Esophagus squamous epithelium (tissue), 5 donors: ENCODE measurements around the gene LRRC4C. TPM values are rescaled to one million over a fixed set of nuclear protein-coding genes. Genes with fewer than 3 reads are reported as not detected.

Experiments used
- DNase-seq: peaks from one replicate; lab custom pipeline; 2025; lab: John Stamatoyannopoulos, UW
- H3K27ac ChIP-seq, 4 donors: fragments of 200-600 bp; sonication (generic); one replicate each; pipeline ENCODE4 v1.5.1; 2016 to 2019; ENCODE audit warnings: mild to moderate bottlenecking in 1 of 4
- H3K27me3 ChIP-seq, 4 donors: fragments of 200-600 bp; sonication (generic); 1 replicate in 3 of 4; 2 replicates in 1 of 4; pipeline versions ENCODE4 v1.5.1 to v1.6.0; 2017 to 2021; ENCODE audit warnings: antibody characterized with exemption in 1 of 4
- H3K36me3 ChIP-seq, 3 donors: fragments of 200-600 bp; sonication (generic); one replicate each; pipeline ENCODE4 v1.5.1; 2016 to 2019
- H3K4me1 ChIP-seq, 3 donors: fragments of 200-600 bp; sonication (generic); one replicate each; pipeline ENCODE4 v1.5.1; 2017 to 2019
- H3K4me3 ChIP-seq, 4 donors: fragments of 200-600 bp; sonication (generic); 1 replicate in 3 of 4; 2 replicates in 1 of 4; pipeline ENCODE4 v1.5.1; 2016 to 2019; ENCODE audit warnings: mild to moderate bottlenecking in 2 of 4, moderate library complexity in 1 of 4
- H3K9me3 ChIP-seq, 3 donors: fragments of 200-600 bp; sonication (generic); one replicate each; pipeline ENCODE4 v1.5.1; 2016 to 2019
- POLR2A ChIP-seq, 4 donors: fragments of 450-650 bp; IDR thresholded peaks; one replicate each; pipeline ENCODE4 v1.6.1; 2017; ENCODE audit warnings: antibody characterized with exemption in 4 of 4, mild to moderate bottlenecking in 4 of 4, moderate library complexity in 3 of 4
- WGBS, 2 donors: methylation state at CpG; one replicate each; pipeline ENCODE4 v1.1.5; 2018; 5-methylcytosine and 5-hydroxymethylcytosine counted together
- intact Hi-C: fragments of 100-400 bp; cut with DNase I; formaldehyde crosslinking; loops from one replicate; pipeline ENCODE4 v1.15.0; 2022
- total RNA-seq, 4 donors: library from RNA; depleted of rRNA; stranded (reverse); fragments of >200 nt; gene quantifications; one replicate each; pipeline ENCODE4 v1.1.0, GENCODE V29; 2016
- TF ChIP-seq, protein P1 (sequence below), 6 experiments: fragments of 450-650 bp in 4 of 6; fragments of 200-600 bp in 2 of 6; sonication (generic) in 2 of 6; IDR thresholded peaks; one replicate each; pipeline ENCODE4 v1.5.1; 2016 to 2019; ENCODE audit warnings: antibody characterized with exemption in 6 of 6, mild to moderate bottlenecking in 4 of 6, moderate library complexity in 4 of 6
- donor health status: DM: yes; HTN: yes; CAD: no.

Gene LRRC4C
- total RNA-seq, 4 donors from 2014 or later, result 0.09 to 0.38 (median 0.30) TPM; not detected in 1

DNA sequence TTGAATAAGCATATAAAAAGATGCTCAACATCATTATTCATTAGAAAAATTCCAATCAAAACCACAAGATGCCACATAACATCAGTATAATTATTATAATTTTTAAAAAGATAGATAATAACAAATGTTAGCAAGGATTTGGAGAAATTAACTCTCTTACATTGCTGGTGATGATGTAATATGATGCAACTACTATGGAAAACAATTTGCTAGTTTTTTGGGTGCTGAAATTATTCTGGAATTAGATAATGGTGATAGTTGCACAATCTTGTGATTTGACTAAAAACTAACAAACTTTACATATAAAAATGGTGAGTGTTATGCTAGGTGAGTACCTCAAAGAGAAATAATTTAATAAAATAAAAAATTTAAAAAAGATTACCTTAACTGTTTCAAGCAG is 412.2 kb downstream of the LRRC4C start:
- Histone ChIP-seq H3K27ac (no peak overlapping the region), H3K9me3 (no peaks in the 10 kb centered on the region), H3K36me3 (no peaks in the 10 kb centered on the region), H3K4me3 (no peak overlapping the region), H3K27me3 (no peaks in the 10 kb centered on the region), H3K4me1 (no peaks in the 10 kb centered on the region)
- intact Hi-C loops, result no loop called here
- no peak for DNase-seq
- no peak for TF ChIP-seq POLR2A (IDR thresholded peaks at IDR 0.05)
- TF ChIP-seq, protein P1, sequence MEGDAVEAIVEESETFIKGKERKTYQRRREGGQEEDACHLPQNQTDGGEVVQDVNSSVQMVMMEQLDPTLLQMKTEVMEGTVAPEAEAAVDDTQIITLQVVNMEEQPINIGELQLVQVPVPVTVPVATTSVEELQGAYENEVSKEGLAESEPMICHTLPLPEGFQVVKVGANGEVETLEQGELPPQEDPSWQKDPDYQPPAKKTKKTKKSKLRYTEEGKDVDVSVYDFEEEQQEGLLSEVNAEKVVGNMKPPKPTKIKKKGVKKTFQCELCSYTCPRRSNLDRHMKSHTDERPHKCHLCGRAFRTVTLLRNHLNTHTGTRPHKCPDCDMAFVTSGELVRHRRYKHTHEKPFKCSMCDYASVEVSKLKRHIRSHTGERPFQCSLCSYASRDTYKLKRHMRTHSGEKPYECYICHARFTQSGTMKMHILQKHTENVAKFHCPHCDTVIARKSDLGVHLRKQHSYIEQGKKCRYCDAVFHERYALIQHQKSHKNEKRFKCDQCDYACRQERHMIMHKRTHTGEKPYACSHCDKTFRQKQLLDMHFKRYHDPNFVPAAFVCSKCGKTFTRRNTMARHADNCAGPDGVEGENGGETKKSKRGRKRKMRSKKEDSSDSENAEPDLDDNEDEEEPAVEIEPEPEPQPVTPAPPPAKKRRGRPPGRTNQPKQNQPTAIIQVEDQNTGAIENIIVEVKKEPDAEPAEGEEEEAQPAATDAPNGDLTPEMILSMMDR (IDR thresholded peaks at IDR 0.05), result no peak

DNA sequence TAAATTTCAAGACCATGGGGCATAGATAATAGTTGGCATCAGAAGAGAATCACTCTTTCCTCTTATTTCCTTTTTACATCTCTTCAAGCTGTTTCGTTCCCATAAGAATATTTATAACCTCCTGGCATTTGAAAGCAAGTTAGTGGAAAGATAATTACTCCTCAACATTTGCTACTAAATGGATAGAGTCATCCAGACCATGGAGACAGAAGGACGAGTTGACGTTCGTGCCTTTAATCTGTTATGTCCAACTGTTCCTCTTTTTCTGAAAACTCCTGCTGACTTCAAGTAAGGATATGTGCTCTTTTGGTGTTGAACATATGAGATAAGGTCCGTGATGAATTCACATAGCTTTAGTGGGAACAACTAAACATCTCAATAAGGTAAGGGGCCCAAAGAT is 414.2 kb downstream of the LRRC4C start:
- Histone ChIP-seq H3K4me1 (no peaks in the 10 kb centered on the region), H3K27ac (no peak overlapping the region), H3K4me3 (no peak overlapping the region), H3K9me3 (no peaks in the 10 kb centered on the region), H3K27me3 (no peaks in the 10 kb centered on the region), H3K36me3 (no peaks in the 10 kb centered on the region)
- intact Hi-C loops, result no loop called here
- no peak for TF ChIP-seq POLR2A (IDR thresholded peaks at IDR 0.05)
- TF ChIP-seq, protein P1 (IDR thresholded peaks at IDR 0.05), result no peak
- 65 to 85% methylated on average over 5 of the region's 5 CpGs for WGBS, 2 donors
- DNase-seq, result no peak

DNA sequence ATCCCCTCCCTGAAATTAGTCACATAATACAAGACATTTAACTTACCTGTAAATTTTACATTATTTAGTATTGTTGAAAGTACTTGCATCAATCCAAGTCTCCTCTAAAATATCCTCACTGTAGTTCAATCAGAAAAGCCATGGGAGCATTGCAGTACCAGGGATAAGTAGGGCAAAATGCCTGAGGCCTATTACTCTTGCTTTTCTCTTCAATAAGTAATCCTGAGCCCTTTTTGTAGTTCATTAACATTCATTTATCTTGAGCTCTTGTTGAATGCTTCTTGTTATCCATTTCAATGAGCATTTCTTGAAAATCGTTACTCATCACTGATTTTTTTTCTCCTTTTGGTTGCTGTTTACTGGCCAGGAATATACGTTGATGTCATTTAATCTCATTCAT is 414.7 kb downstream of the LRRC4C start:
- DNase-seq, result no peak
- TF ChIP-seq POLR2A (IDR thresholded peaks at IDR 0.05), result no peak
- TF ChIP-seq, protein P1 (IDR thresholded peaks at IDR 0.05), result no peak
- no peak overlapping the region for H3K27ac ChIP-seq
- 41 to 54% methylated on average over 2 of the region's 2 CpGs for WGBS, 2 donors
- intact Hi-C loops, result no loop called here
- no peak overlapping the region for H3K4me3 ChIP-seq
- H3K9me3 ChIP-seq, result no peaks in the 10 kb centered on the region
- no peaks in the 10 kb centered on the region for H3K36me3 ChIP-seq
- H3K4me1 ChIP-seq, result no peaks in the 10 kb centered on the region
- no peaks in the 10 kb centered on the region for H3K27me3 ChIP-seq

DNA sequence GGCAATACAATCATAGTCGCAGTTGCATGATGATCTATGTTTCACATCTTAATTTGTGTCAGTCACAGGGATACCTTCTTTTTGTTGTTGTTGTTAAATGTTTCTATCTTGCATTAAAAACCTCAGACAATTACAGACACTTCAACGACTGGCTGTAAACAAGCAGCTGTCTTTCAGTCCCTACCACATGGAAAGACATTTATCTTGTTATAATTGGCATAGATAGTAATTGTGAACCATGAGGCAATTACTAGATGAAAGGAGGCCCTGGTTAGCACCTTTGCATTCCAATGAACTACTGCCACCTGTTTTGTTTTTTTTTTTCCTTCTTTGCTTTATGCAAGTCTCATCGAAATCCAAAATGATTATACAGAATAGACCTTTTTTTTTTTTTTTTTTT is 416.8 kb downstream of the LRRC4C start:
- Histone ChIP-seq H3K4me1 (no peaks in the 10 kb centered on the region), H3K27me3 (no peaks in the 10 kb centered on the region), H3K27ac (no peak overlapping the region), H3K9me3 (no peaks in the 10 kb centered on the region), H3K4me3 (no peak overlapping the region), H3K36me3 (no peaks in the 10 kb centered on the region)
- WGBS, 2 donors, result 51 to 61% methylated on average over 3 of the region's 3 CpGs
- DNase-seq, result no peak
- intact Hi-C loops, result no loop called here
- TF ChIP-seq, protein P1 (IDR thresholded peaks at IDR 0.05), result no peak
- TF ChIP-seq POLR2A (IDR thresholded peaks at IDR 0.05), result no peak

DNA sequence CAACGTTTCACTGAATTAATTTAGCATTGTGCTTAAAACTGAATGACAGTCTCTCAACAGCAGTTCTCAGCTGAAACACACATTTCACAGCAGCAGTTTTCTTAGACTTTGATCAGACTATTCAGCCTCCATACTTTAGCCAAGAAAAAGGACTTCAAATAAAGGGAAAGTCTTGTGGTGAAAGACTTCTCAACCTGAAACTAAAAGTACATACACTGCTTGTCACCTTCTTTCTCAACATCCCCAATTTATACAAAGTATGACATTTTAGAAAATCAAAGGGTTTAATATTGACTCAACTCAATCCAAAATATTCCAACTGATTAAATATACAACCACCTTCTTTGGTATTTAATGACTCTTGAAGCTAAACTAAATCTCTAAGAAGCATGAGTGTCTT is 419.0 kb downstream of the LRRC4C start:
- H3K4me1 ChIP-seq, result no peaks in the 10 kb centered on the region
- no peaks in the 10 kb centered on the region for H3K27me3 ChIP-seq
- H3K9me3 ChIP-seq, result no peaks in the 10 kb centered on the region
- no peak overlapping the region for H3K4me3 ChIP-seq
- DNase-seq, result no peak
- intact Hi-C loops, result no loop called here
- no peak overlapping the region for H3K27ac ChIP-seq
- no peaks in the 10 kb centered on the region for H3K36me3 ChIP-seq
- TF ChIP-seq, protein P1 (IDR thresholded peaks at IDR 0.05), result no peak
- no peak for TF ChIP-seq POLR2A (IDR thresholded peaks at IDR 0.05)
- 29 to 36% methylated on average over 1 of the region's 1 CpG for WGBS, 2 donors
